OCI-LY7 (cell line): ENCODE results near the gene LSR. TPM values are rescaled to one million over a fixed set of nuclear protein-coding genes. Genes with fewer than 3 reads are reported as not detected.

Experiments
- BruUV-seq: library from RNA; stranded (reverse); fragments of 400-500 nt; replicated peaks from 2 replicates; lab custom pipeline; 2021; lab: Mats Ljungman, UMichigan
- CTCF ChIA-PET: fragments of 300-600 bp; sonication (Branson Sonifier 250); formaldehyde crosslinking; loops from one replicate; lab custom pipeline; 2022; ENCODE audit warnings: antibody characterized with exemption; ENCODE audit not compliant: unreplicated experiment; lab: Charles Lee
- POLR2A ChIA-PET: fragments of 300-600 bp; sonication (Branson Sonifier 250); formaldehyde crosslinking; loops from one replicate; lab custom pipeline; 2022; ENCODE audit warnings: antibody characterized with exemption; lab: Charles Lee
- DNase-seq: peaks from one replicate; pipeline ENCODE4 v3.0.0-alpha.2; 2015; ENCODE audit warnings: low spot score
- H2AFZ ChIP-seq: fragments of 200-600 bp; sonication (generic), shearing (Covaris generic); 2 replicates; pipeline ENCODE4 v1.6.1; 2014; ENCODE audit warnings: mild to moderate bottlenecking, antibody characterized with exemption, low read length, moderate library complexity
- H3K27ac ChIP-seq: fragments of 200-600 bp; sonication (generic); 2 replicates; pipeline ENCODE4 v1.5.1; 2014; ENCODE audit warnings: mixed run types, low read depth, mild to moderate bottlenecking, moderate library complexity, low read length, inconsistent platforms; ENCODE audit not compliant: poor library complexity, severe bottlenecking
- H3K36me3 ChIP-seq: fragments of 200-600 bp; sonication (generic); 2 replicates; pipeline ENCODE4 v1.6.1; 2014; ENCODE audit warnings: mild to moderate bottlenecking, antibody characterized with exemption, low read length, moderate library complexity, mixed read lengths; ENCODE audit not compliant: insufficient read depth
- H3K4me1 ChIP-seq: fragments of 200-600 bp; sonication (generic); 2 replicates; pipeline ENCODE4 v1.5.1; 2014; ENCODE audit warnings: mild to moderate bottlenecking, low read length; ENCODE audit not compliant: insufficient read depth, poor library complexity, severe bottlenecking
- H3K4me2 ChIP-seq: fragments of 200-600 bp; sonication (generic); 2 replicates; pipeline ENCODE4 v1.6.1; 2014; ENCODE audit warnings: mild to moderate bottlenecking, low read length
- H3K4me3 ChIP-seq: fragments of 200-600 bp; sonication (generic); 2 replicates; pipeline ENCODE4 v1.5.1; 2014; ENCODE audit warnings: mild to moderate bottlenecking, low read depth, low read length; ENCODE audit not compliant: poor library complexity, severe bottlenecking
- H3K79me2 ChIP-seq: fragments of 200-600 bp; sonication (generic); 2 replicates; pipeline ENCODE4 v1.6.1; 2016; ENCODE audit warnings: low read depth, mild to moderate bottlenecking, low read length, moderate library complexity, mixed read lengths; ENCODE audit not compliant: insufficient read depth
- H3K9me2 ChIP-seq: fragments of 200-600 bp; sonication (generic); 2 replicates; pipeline ENCODE4 v1.6.1; 2016; ENCODE audit warnings: mild to moderate bottlenecking, low read length, mixed read lengths; ENCODE audit not compliant: insufficient read depth
- H3K9me3 ChIP-seq: fragments of 200-600 bp; sonication (generic); 2 replicates; pipeline ENCODE4 v1.6.1; 2014; ENCODE audit warnings: mild to moderate bottlenecking, mixed run types, low read length, mixed read lengths
- H4K20me1 ChIP-seq: fragments of 200-600 bp; sonication (generic); 2 replicates; pipeline ENCODE4 v1.6.1; 2014; ENCODE audit warnings: mild to moderate bottlenecking, antibody characterized with exemption, low read length, moderate library complexity, mixed read lengths; ENCODE audit not compliant: insufficient read depth
- EZH2phosphoT487 ChIP-seq: fragments of 200-600 bp; sonication (generic); IDR thresholded peaks from 2 replicates; pipeline ENCODE4 v1.6.1; 2018; ENCODE audit warnings: low read depth, borderline replicate concordance, mild to moderate bottlenecking, mixed run types, antibody characterized with exemption, low read length, moderate library complexity, mixed read lengths
- intact Hi-C: fragments of 100-400 bp; cut with micrococcal nuclease; formaldehyde crosslinking; loops from one replicate; pipeline ENCODE4 v1.10.0; 2022; ENCODE audit not compliant: unreplicated experiment
- total RNA-seq, 2 experiments: library from RNA; depleted of rRNA in 1 of 2; stranded (reverse); fragments of >200 nt in 1 of 2; shearing (Covaris generic) in 1 of 2; gene quantifications; 2 replicates each; pipeline ENCODE4 v1.2.3, GENCODE V29; 2014 to 2022
- TF ChIP-seq, protein P1 (sequence below): fragments of 200-600 bp; sonication (generic); conservative IDR thresholded peaks from 2 replicates; pipeline ENCODE4 v1.5.1; 2014; ENCODE audit warnings: mild to moderate bottlenecking, antibody characterized with exemption, low read length, moderate library complexity, mixed read lengths

LSR gene
- total RNA-seq, 2 experiments from 2014 or later, result 15.0 to 33.6 TPM

GRCh38 chr19:35293363-35293739 lies 44.5 kb downstream of the LSR start:
- H3K4me2 ChIP-seq, result peak overlapping the region; percentile 80
- H3K4me3 ChIP-seq, result no peak overlapping the region
- no peaks in the 10 kb centered on the region for H3K79me2 ChIP-seq
- TF ChIP-seq EZH2phosphoT487, result no peak
- TF ChIP-seq, protein P1, sequence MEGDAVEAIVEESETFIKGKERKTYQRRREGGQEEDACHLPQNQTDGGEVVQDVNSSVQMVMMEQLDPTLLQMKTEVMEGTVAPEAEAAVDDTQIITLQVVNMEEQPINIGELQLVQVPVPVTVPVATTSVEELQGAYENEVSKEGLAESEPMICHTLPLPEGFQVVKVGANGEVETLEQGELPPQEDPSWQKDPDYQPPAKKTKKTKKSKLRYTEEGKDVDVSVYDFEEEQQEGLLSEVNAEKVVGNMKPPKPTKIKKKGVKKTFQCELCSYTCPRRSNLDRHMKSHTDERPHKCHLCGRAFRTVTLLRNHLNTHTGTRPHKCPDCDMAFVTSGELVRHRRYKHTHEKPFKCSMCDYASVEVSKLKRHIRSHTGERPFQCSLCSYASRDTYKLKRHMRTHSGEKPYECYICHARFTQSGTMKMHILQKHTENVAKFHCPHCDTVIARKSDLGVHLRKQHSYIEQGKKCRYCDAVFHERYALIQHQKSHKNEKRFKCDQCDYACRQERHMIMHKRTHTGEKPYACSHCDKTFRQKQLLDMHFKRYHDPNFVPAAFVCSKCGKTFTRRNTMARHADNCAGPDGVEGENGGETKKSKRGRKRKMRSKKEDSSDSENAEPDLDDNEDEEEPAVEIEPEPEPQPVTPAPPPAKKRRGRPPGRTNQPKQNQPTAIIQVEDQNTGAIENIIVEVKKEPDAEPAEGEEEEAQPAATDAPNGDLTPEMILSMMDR, result no peak
- CTCF ChIA-PET, result no interaction called here
- no peak overlapping the region for H2AFZ ChIP-seq
- no peaks in the 10 kb centered on the region for H3K9me3 ChIP-seq
- no peak for DNase-seq
- H4K20me1 ChIP-seq, result no peaks in the 10 kb centered on the region
- BruUV-seq, result no TSS peak
- 0 out of 2 replicates have a peak, but pooled peaks cover 3% of the 10 kb centered on the region for H3K36me3 ChIP-seq
- H3K9me2 ChIP-seq, result no peaks in the 10 kb centered on the region
- intact Hi-C loops, result no loop called here
- POLR2A ChIA-PET, result no interaction called here
- peaks cover 76% of the 10 kb centered on the region for H3K4me1 ChIP-seq
- no peak overlapping the region for H3K27ac ChIP-seq

- H3K4me1 ChIP-seq, result peaks cover 79% of the 10 kb centered on the region
- H3K36me3 ChIP-seq, result 0 out of 2 replicates have a peak, but pooled peaks cover 3% of the 10 kb centered on the region
- TF ChIP-seq EZH2phosphoT487, result no peak
- TF ChIP-seq, protein P1, result no peak
- no peaks in the 10 kb centered on the region for H3K9me2 ChIP-seq
- H3K27ac ChIP-seq, result peak overlapping the region; percentile 88
- no peak for DNase-seq
- no peaks in the 10 kb centered on the region for H3K79me2 ChIP-seq
- no peaks in the 10 kb centered on the region for H3K9me3 ChIP-seq
- H3K4me3 ChIP-seq, result peak overlapping the region; percentile 20
- ChIA-PET CTCF (no interaction called here), POLR2A (interaction anchor here (2.7 kb wide), 1 partner anchor 37 kb away, joined by 14 read pairs; no protein-coding TSS in a partner anchor)
- H2AFZ ChIP-seq, result no peak overlapping the region
- H3K4me2 ChIP-seq, result peak overlapping the region; percentile 80
- BruUV-seq, result no TSS peak
- H4K20me1 ChIP-seq, result no peaks in the 10 kb centered on the region
- intact Hi-C loops, result no loop called here
These were observed 45.0 kb downstream of the LSR start for GRCh38 chr19:35293808-35294207.

- Histone ChIP-seq H3K79me2 (no peaks in the 10 kb centered on the region), H2AFZ (no peak overlapping the region), H3K4me2 (peak overlapping the region; percentile 80), H3K9me3 (no peaks in the 10 kb centered on the region), H3K27ac (peak overlapping the region; percentile 88), H3K4me1 (peaks cover 79% of the 10 kb centered on the region), H3K36me3 (0 out of 2 replicates have a peak, but pooled peaks cover 3% of the 10 kb centered on the region), H3K9me2 (no peaks in the 10 kb centered on the region), H3K4me3 (peak overlapping the region; percentile 20), H4K20me1 (no peaks in the 10 kb centered on the region)
- TF ChIP-seq EZH2phosphoT487, result no peak
- TF ChIP-seq, protein P1, result no peak
- no peak for DNase-seq
- ChIA-PET CTCF (interaction anchor here (1.0 kb wide), 1 partner anchor 153 kb away, joined by 3 read pairs; no protein-coding TSS in a partner anchor), POLR2A (interaction anchor here (0.5 to 2.7 kb wide), 5 partner anchors 29 to 54 kb away, joined by 3 to 14 read pairs (median 4); no protein-coding TSS in a partner anchor)
- BruUV-seq, result no TSS peak
- intact Hi-C loops, result no loop called here
These were observed 45.5 kb downstream of the LSR start for GRCh38 chr19:35294328-35294727.
